ENCODE data around the gene KCNH1.
A peak's percentile ranks its signal among the peaks of the same experiment; 100 is the strongest.

Gene KCNH1

GRCh38 chr1:210908257-210908656 is 225.7 kb downstream of the KCNH1 start:
- TF ChIP-seq CTCF (conservative IDR thresholded peaks at IDR 0.05): no peak
- H3K27ac ChIP-seq: no peak overlapping the region

DNA sequence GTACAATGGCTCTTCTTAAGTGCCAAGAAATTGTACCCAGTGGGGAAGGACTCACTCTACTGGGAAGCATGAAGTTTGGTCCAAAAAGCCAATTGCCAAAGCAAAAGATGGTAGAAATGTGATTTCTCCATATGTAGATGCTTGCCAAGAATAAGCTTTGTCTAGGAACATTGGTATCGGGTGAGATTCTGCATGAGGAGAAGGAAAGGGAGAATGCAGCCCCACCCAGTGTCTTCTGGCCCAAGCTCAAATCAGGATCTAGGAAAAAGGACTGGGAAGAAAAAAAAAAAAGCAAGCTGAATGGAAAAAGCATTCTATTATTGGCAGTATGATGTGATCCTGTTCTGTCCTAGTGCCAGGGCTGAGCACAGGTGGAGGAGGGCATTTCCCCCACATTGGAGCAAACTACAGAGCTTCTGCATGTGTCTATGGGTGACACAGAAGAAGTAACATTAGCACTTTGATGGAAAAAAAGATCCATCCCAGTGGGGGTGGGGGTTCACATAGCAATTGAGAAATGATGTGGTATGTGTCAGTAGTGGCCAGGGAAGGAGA is 226.6 kb downstream of the KCNH1 start:
- no peak overlapping the region for H3K27ac ChIP-seq
- TF ChIP-seq CTCF (conservative IDR thresholded peaks at IDR 0.05): no peak

DNA sequence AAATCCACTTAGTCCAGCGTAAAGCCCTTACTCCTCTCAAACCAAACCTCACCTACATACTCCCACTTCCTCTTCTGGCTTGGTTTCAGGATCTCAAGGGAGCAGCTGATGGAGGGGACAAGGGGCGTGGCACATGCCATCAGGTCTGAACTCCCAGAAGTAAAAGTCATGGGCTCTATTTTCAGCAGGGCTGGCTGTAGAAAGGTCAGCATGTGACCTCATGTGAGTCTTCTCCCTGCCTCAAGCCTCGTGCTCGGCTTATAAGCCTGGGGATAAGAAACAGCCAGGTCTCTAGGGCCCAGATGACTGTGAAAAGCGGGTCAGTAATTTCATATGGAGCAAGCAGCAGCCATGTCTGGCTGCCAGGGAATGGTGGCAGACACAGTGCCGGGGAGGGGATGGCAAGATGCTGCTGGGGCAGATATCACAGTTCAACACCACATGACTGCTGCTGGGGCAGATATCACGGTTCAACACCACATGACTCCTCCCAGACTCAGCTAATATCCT is 227.9 kb downstream of the KCNH1 start:
- H3K27ac ChIP-seq: no peak overlapping the region

GRCh38 chr1:210905365-210905904 is 228.5 kb downstream of the KCNH1 start:
- TF ChIP-seq CTCF (conservative IDR thresholded peaks at IDR 0.05): no peak
- H3K27ac ChIP-seq: no peak overlapping the region

More for the DNA sequence above, 227.9 kb downstream of the KCNH1 start:
- TF ChIP-seq CTCF (conservative IDR thresholded peaks at IDR 0.05): no peak

DNA sequence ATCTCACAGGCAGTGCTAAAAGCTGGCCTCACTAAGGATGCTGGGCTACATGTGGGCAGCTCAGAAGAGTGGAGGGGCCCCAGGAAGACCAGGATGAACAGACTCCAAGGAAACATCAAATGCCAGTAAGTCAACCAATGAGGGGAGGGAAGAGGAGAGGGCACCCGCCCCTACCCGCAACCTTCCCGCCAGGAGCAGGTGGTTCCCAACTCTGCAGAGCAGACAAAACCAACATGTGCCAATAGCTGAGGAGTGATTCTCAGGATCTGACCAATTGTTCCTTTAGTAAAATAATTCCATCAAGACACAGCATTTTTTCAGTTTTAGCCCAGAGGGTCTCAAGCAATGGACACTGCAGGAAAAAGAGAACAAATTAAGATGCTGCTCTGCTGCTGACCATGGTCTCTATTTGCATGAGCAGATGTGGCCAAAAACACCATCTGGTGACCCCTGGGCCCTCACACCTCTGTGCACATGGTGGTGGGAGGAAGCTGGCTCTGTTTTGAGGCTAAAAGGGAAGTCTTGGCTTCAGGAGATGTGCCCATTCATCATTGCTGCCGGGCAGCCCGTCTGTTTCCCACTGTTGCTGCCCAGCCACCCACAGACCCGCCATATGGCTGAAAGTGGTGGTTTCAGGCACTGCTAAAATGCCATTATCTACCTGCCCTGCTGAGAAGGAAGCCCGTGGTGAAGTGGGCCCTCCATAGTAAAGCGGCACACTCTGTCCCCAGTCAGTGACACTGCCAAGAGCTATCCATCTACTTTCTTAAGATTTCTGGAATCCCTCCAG is 231.8 kb downstream of the KCNH1 start:
- H3K27ac ChIP-seq: no peak overlapping the region
- TF ChIP-seq CTCF (conservative IDR thresholded peaks at IDR 0.05): no peak

DNA sequence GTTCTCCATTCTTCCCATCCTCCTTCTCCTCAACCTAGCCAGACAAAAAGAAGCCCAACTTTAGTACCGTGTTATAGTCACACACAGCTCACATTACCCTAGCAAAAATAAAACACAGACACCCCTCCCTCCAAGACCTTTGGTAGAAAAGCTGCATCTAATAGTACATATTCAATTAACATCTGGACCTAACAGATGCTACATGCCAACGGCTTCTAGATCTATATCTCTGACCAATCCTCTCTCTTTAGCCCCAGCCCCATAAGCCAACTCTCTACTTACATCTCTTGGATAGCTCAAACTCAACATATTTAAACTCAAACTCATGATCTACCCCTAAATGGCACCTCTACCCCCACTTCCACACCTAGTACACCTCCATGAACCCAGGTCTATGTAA is 233.1 kb downstream of the KCNH1 start:
- peak overlapping the region; percentile 79 for H3K27ac ChIP-seq
- TF ChIP-seq CTCF (conservative IDR thresholded peaks at IDR 0.05): no peak

- H3K27ac ChIP-seq: peak overlapping the region; percentile 79
- TF ChIP-seq CTCF (conservative IDR thresholded peaks at IDR 0.05): no peak
These were observed 233.9 kb downstream of the KCNH1 start for GRCh38 chr1:210900079-210900478.

Measured in VCaP (cell line).